Esophagus squamous epithelium (tissue), 4 donors: Measurements from ENCODE around the gene TRAK1.

Experiments used
- CTCF ChIP-seq, 6 experiments: fragments of 450-650 bp in 4 of 6; fragments of 200-600 bp in 2 of 6; sonication (generic) in 2 of 6; IDR thresholded peaks; one replicate each; pipeline ENCODE4 v1.5.1; 2016 to 2019; ENCODE audit warnings: antibody characterized with exemption in 6 of 6, mild to moderate bottlenecking in 4 of 6, moderate library complexity in 4 of 6
- POLR2A ChIP-seq, 4 donors: fragments of 450-650 bp; IDR thresholded peaks; one replicate each; pipeline ENCODE4 v1.6.1; 2017; ENCODE audit warnings: antibody characterized with exemption in 4 of 4, mild to moderate bottlenecking in 4 of 4, moderate library complexity in 3 of 4

- TF ChIP-seq CTCF (IDR thresholded peaks at IDR 0.05): peak in 1 of 6 experiments; percentile 4
- no peak for TF ChIP-seq POLR2A (IDR thresholded peaks at IDR 0.05)
Measured at GRCh38 chr3:42191443-42191747, 100.2 kb downstream of the TRAK1 start.
